Stimulated activated CD4-positive, alpha-beta T cell treated with anti-CD3 and anti-CD28 coated beads, Interleukin-1b, Interleukin-23, amount 100 ng/mL, for 1 hour (primary cell): ENCODE data around the gene CALCR.
"Not testable (repeated sequence)": the region's sequence is repeated elsewhere in the genome, so short reads cannot be mapped to it uniquely, and the experiment has no call there.

Experiments used
- DNase-seq, 2 donors: peaks; one replicate each; pipeline ENCODE4 v3.0.0-alpha.2; 2020; ENCODE audit warnings: low read depth in 2 of 2

The CALCR gene

GRCh38 chr7:93574646-93575554 lies at the start of gene CALCR:
Gene CALCR, minus strand, starts transcription at chr7:93574724. Its CDS starts 87,743 bp downstream, at chr7:93486981.
- no peak for DNase-seq

DNA sequence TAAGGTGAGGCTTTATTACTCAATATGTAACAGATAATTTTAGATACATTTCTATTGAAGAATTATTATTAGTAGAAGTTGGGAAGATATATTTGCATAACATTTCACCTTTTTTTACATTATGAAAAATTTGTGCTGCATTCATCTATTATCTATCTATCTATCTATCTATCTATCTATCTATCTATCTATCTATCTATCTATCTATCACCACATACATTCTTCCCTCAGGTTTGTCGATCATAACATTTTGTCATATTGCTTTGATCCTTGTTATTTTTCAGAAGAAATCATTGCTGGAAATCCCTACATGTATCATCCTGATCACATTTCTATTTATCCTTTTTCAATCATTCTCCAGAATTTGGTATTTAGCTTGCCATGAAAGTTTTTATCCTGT lies 49.3 kb upstream of the CALCR start:
- DNase-seq, result no peak

DNA sequence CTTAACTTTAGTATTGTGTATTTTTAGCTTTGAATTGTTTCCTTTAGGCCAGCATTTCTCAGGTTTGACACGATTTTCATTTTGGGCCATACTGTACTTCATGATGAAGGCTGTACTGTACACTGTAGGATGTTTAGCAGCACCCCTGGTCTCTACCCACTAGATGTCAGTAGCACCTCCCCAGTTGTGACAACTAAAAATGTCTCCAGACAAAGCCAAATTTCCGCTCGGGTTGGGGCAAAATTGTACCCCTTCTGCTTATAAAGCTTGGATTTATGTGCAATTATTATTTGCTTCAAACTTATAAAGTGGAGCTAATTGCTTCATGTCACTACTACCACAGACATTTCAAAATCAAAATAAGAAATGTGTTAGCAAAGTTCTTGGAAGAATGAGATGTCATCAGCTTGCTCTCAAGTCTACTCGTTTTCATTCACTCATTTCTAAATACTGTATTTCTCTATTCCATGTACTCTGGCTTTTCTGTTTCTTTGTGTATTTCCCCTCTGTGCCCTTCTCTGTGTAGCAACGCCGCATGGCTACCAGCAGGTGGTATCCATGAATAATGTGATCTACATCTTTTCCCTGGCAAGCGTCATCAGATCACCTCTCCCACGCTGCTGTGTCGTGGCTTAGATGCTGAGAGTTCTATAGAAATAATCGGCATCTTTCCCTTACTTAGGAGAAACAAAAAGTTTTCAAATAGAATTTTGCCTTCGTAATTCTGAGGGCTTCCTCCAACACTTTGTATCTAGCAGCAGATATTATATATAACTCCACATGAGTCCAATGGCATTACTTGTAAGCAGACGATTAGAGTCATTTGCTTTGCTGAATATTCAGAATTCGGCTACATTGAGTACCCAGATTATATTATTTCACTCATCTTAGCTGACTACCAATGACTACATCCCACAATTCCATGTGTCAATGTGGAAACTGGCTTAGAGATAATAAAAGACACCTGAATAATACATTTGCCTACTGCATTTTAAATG lies 47.8 kb upstream of the CALCR start:
- DNase-seq, result no peak

DNA sequence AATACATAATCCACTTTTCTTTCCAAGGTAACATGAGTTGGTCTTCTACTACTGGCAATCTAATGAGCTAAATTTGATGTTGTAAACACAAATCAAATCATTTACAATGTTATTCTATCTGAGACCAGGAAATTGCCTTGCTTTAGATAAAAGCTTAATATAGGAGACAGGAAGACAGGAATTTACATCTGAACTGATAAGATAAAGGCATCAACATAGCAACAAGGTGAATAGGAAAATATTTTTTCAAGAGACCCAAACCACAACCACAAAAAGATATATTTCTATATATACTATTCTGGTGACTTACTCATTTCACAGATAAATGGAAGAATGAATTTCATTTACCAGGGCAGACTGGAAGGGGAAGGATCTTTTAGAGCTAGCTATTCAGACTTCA lies 46.3 kb upstream of the CALCR start:
- no peak for DNase-seq

DNA sequence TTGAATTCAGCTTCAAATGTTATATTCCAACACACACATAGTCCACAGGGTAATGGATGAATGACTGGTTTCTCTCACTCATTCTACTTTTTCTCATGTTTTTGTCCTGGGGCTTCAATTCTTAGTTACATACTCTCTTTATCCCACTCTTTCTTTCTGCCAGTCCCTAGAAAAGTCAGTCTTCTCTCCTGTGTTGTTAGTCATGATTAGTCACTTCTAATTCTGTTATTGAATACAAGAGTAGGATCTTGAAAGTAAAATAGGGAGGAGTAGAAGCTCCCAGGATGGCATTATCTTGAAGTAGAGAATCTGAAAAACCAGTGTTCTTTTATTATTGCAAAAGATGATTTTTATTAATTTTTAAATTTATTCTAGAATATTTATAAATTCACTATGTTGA lies 45.5 kb upstream of the CALCR start:
- DNase-seq, result no peak

GRCh38 chr7:93601363-93601762 lies 26.8 kb upstream of the CALCR start:
- no peak for DNase-seq

DNA sequence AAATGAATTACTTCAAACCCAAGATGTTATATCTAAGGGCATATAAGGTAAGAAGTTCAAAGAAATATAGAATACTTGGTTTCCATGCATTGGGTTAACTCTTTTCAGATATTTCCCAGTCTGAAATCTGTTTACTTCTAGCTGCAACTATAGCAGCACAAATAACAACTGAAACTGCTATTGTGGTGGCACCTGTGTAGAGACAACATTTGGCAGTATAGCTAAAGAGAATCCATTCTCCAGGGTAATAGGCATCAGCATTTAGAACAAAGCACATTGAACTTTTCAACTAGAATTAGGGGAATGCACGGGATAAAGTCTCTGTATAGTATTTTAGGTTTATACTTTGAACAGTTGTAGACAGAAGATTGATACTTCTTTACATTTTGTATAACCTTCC lies 19.7 kb upstream of the CALCR start:
- no peak for DNase-seq

DNA sequence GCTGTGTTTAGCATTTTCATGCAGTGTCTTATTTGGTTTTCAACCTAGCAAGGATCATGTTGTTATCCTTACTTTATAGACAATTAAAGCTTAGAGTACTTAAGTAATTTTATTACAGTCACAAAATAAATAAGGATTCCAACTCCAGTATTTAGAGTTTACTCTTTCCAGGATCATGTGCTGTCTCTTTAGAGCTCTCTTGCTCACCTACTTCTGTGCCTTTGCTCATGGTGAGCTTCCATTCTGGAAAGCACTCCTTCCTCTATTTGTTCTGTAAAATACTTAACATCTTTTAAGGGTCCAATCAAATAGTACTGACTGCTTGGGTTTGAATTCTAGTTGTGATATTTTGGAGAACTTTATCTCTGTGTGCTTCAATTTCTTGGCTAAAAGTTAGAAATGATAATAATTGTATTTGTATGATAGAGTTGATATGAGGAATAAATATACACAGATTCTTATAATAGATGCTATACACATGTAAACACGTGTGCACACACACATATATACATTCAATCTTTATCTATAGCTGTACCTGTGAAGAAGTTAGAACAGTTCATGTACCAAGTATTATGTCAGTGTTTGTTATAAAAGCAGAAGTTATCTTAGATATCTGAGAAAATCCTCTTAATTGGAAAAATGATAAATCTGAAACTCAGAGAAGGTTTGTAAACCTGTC lies 18.2 kb upstream of the CALCR start:
- no peak for DNase-seq

GRCh38 chr7:93591224-93592050 lies 16.9 kb upstream of the CALCR start:
- DNase-seq, result not testable (repeated sequence)

- not testable (repeated sequence) for DNase-seq
Observed at GRCh38 chr7:93586479-93586865, 11.9 kb upstream of the CALCR start.

DNA sequence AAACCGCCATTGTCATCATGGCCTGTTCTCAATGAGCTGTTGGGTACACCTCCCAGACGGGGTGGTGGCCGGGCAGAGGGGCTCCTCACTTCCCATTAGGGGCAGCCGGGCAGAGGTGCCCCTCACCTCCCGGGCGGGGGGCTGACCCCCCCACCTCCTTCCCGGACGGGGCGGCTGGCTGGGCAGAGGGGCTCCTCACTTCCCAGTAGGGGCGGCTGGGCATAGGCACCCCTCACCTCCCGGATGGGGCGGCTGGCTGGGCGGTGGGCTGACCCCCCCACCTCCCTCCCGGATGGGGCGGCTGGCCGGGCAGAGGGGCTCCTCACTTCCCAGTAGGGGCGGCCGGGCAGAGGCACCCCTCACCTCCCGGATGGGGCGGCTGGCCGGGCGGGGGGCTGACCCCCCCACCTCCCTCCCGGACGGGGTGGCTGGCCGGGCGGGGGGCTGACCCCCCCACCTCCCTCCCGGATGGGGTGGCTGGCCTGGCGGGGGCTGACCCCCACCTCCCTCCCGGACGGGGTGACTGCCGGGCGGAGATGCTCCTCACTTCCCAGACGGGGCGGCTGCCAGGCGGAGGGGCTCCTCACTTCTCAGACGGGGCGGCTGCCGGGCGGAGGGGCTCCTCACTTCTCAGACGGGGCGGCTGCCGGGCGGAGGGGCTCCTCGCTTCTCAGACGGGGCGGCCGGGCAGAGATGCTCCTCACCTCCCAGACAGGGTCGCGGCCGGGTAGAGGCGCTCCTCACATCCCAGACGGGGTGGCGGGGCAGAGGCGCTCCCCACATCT lies 11.4 kb upstream of the CALCR start:
- DNase-seq, result not testable (repeated sequence)

- DNase-seq, result no peak
Observed at GRCh38 chr7:93579431-93579830, 4.9 kb upstream of the CALCR start.

DNA sequence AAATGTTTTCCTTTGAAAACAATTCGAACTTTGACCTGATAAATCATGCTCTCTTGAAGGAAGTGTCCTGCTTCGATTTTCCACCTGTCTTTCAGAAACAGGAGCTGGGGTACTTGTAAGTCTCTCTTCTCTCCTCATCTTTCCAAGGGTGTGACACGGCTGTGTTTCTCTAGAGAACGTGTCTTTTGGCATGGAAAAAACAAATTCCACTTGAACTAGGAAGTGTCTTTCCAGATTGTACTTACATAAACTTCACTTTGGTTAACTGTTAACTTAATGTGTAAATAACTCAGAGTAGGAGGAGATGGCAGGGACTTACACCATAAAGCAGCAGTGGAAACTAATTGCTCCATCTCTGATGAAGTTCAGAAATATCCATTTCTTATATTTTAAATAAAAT lies 4.2 kb upstream of the CALCR start:
- DNase-seq, result no peak

DNA sequence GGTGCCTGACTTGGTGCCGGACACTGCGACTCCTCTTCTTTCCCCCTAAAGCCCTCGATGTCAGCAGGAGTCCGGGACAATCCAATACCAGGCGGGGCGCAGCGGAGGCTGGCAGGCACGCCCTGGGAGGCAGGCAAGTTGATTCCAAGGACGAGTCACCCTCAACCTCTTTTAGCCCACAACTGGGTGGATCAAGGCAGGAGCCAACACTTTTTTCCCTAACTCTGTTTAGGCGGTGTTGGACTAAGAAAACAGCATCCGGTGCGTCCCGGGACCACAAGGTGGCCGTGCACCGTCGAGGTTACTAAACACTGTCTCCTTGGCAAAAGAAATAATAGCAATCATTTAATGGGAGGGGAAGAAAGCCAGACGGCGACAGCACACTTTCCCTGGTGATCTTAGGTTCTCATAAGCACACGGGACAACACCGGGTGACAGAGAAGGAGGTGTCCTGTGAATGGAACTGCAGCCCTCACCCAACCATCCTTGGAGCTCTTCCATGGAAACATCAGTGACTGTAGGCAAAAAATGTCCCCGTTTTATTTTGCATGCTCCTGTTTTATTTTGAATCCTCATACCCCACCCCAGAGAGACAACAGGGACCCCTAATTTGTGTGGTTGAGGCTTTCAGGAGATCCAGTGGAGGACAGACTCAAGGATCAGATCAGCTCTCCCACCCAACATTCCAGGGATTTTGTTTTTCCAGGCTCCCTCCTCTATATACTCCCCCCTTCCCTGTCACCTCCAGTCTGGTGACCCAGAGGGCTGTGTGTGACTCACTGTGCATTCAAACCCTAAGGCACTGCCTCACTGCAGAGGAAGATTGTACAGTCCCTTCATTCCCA lies 1.3 kb upstream of the CALCR start:
- no peak for DNase-seq

- no peak for DNase-seq
Observed at GRCh38 chr7:93574269-93574645, 267 bp downstream of the CALCR start.

GRCh38 chr7:93569189-93569588 lies 5.3 kb downstream of the CALCR start:
- DNase-seq, result no peak

GRCh38 chr7:93566876-93567275 lies 7.6 kb downstream of the CALCR start:
- no peak for DNase-seq

- DNase-seq, result no peak
Observed at GRCh38 chr7:93563584-93563983, 10.9 kb downstream of the CALCR start.

- no peak for DNase-seq
Observed at GRCh38 chr7:93562936-93563335, 11.6 kb downstream of the CALCR start.
